Measurements from ENCODE around the gene INHBB.

- TF ChIP-seq CTCF (IDR thresholded peaks at IDR 0.05; ENCODE audit: insufficient read depth, low read length) (no peak), POLR2AphosphoS5 (IDR thresholded peaks at IDR 0.05; ENCODE audit: low read depth) (no peak), SPI1 (IDR thresholded peaks at IDR 0.05; ENCODE audit: borderline replicate concordance, low read depth) (no peak), GABPA (IDR thresholded peaks at IDR 0.05; ENCODE audit: low read depth) (no peak), REST (IDR thresholded peaks at IDR 0.05; ENCODE audit: insufficient replicate concordance, low read depth) (no peak)
Measured at GRCh38 chr2:120334068-120334467, 11.9 kb upstream of the INHBB start.
